ENCODE data around the gene WSCD2.

The WSCD2 gene

GRCh38 chr12:108271951-108272872 lies 143.1 kb downstream of the WSCD2 start:
- no peak for DNase-seq

DNA sequence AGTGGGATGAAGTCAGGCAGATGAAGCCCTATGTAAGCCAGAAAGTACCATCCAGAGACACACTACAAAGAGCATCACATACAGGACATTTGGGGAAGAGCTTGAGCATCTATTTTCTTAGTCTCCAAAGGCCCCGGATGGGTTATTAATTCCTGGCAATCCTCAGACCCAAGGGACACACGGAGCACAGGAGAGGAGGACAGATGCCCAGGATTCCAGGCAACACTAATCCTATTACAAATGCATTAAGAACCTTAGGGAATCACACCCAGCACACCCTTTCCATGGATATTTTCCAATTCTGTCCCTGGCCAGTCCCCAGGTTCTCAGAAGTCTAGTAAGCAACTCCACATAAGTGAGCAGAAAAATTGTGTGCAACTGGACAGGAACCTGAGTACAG lies 144.1 kb downstream of the WSCD2 start:
- DNase-seq: no peak

DNA sequence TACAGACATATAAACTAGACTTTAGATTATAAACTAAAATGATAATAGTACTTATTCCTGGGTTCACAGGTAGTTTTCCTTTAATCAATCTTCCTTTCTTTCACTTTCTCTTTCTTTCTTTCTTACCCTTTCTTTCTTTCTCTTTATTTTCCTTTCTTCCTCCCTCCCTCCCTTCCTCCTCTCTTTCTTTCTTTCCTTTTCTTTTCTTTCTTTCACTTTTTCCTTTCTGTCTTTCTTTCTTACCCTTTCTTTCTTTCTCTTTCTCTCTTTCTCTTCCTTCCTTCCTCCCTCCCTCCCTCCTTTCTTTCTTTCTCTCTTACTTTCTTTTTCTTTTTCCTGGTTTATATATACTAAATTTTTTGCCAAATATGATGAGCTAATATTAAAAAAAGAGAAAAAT lies 148.5 kb downstream of the WSCD2 start:
- DNase-seq: no peak

GRCh38 chr12:108282160-108282559 lies 153.1 kb downstream of the WSCD2 start:
- DNase-seq: no peak

- DNase-seq: no peak
Measured at GRCh38 chr12:108282676-108283075, 153.6 kb downstream of the WSCD2 start.

DNA sequence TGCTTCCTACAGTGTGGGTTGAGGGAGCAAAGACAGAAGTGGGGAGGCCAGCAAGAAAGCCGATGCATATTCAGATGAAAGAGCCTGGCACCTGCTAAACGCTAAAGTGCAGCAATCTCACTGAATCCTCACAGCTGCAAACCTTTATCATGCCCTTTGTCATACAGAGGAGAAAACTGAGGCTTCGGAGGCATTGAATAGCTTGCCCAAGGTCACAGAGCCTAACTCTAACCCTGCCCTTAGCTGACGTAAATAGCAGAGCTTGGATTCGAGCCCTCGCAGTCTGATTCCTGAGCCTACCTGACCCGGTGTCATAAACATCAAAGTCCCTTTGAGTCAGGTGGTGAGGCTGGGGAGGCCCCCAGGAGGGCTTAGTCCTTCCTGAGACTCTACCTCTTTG lies 155.1 kb downstream of the WSCD2 start:
- DNase-seq: no peak

GRCh38 chr12:108285016-108285415 lies 155.9 kb downstream of the WSCD2 start:
- no peak for DNase-seq

GRCh38 chr12:108287227-108287626 lies 158.1 kb downstream of the WSCD2 start:
- DNase-seq: no peak

DNA sequence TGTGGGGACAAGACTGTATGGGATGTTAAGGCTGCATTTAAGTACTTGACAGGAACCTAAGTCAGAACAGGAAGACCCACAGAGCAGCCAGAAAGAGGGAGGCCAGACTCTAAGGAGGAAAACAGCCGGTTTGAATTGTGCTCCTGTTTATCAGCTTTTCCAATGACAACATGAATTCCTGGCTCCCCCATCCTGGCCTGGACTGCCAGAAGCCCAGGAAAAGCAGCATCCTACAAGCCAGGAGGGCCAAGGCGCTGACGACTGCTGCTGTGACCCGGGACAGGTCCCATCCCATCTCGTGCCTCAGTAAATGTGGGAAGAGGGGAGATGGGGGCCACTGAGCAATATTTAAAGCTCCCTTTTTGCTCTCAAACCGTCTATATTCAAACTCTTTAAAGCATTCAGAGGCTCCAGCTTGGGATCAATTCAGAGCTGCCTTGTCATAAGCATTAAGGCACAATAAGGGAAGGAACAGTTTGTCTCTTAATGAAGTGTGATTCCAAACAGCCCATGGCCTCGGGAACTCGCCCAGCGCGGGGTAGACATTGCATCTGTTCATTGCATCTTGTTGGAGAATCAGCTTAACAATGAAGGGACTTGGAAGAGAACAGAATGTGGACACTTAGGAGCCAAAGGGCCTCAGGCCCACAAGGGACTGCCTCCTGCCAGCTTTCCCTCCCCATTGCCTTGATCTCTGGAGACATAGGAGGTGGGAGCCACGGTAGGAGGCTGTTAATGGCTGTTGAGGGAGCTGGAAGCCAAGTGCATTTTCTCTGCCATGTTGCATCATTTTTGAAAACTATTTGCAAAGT lies 160.5 kb downstream of the WSCD2 start:
- no peak for DNase-seq

GRCh38 chr12:108295641-108296040 lies 166.6 kb downstream of the WSCD2 start:
- no peak for DNase-seq

- DNase-seq: peak; percentile 30
Measured at GRCh38 chr12:108296945-108297344, 167.9 kb downstream of the WSCD2 start.

DNA sequence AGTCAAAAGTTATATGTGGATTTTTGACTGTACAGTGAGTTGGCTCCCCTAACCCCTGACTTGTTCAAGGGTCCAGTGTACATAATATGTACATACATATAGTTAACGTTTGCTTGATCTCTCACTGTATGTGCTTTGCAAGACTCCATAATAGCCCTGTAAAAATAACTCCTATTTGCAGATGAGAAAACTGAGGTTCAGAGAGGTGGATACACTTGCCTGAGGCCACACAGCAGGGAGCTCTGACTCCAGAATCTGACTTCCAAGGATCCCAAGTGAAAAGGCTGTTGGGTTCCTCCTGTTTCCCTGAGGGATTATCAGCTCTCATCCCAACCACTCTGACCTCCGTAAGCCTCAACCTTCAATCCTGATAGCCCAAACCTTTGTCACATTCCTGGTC lies 168.3 kb downstream of the WSCD2 start:
- DNase-seq: no peak

DNA sequence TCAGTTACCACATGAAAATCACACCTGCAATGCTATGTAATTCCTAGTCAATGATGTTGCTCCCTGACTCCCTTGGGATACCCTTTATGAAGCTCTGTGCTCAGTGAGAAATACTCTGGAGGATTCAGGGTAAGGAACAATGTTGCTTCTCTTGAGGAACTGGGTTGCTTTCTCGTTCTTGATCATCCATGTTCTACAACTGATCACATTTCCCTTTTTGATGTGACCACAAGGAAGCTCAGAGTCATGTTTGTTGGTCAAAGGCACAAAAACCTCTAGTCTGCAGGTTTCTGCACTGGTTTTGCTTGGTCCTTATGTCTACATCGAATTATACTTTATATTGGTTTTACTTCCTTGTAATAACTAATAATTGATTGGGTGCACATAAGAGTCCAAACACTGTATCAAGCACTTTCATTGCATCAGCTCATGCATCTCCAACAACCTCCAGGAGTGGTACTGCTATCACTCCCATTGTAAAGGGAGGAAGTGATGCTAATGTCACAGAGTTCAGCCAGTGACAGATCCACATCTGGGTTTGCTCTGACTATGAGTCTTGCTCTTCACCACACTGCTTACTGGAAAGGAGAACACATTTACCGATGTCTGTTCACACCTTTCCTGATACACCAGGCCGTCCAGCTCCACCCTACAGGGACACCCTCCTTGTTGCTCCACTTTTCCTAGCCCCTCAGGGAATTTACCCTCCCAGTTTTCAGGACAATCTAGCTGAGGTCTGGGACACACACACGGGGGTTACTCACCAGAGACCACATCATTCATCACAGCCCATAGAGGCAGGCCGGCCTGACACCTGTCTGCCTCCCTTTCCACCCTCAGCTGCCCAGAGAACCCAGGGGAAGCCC lies 169.0 kb downstream of the WSCD2 start:
- DNase-seq: peak; percentile 71

DNA sequence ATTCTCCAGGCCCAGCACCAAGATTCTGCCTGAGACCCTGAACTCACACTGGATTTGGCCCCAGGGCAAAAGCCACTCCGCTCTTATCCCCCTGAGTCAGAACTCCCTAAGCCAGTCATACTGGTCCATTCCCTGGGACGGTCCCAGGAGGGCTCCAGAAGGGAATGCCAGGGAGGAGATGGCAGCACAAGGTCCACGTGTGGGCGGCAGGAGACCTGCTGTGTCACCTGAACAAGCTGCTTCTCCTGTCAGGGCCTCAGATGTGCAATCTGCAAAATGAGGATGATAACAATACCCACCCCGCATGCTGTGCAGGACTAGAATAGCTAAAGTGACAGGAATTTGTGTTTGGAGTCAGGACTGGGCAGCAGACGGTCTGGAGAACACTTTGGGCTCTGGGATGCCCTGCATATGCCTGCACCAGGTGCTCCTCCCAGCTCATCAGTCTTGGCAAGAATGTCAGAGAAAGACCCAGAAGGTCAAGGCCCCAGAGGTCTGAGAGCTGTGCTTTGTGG lies 169.7 kb downstream of the WSCD2 start:
- no peak for DNase-seq

DNA sequence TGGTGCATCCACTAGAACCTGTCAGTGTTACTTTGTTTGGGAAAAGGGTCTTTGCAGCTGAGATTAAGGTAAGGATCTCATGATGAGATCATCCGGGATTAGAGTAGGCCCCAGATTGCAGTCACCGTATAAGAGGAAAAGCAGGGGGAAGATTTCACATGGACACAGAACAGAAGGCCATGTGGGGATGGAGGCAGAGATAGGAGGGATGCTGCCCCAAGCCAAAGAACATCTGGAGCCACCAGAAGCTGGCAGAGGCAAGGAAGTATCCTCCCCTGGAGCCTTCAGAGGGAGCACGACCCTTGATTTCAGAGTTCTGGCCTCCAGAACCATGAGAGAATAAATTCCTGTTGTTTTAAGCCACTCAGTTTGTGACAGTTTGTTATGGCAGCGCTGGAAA lies 170.4 kb downstream of the WSCD2 start:
- no peak for DNase-seq

Measured in suppressor macrophage treated with lipopolysaccharide for 4 hours (primary cell).